SHP77 (cell line): Measurements from ENCODE around the gene COPRS.
"Not testable (repeated sequence)": the region's sequence is repeated elsewhere in the genome, so short reads cannot be mapped to it uniquely, and the experiment has no call there.

ENCODE experiments used
- DNase-seq, 2 experiments: peaks; one replicate each; lab custom pipeline; 2025; lab: John Stamatoyannopoulos, UW

The COPRS gene

DNA sequence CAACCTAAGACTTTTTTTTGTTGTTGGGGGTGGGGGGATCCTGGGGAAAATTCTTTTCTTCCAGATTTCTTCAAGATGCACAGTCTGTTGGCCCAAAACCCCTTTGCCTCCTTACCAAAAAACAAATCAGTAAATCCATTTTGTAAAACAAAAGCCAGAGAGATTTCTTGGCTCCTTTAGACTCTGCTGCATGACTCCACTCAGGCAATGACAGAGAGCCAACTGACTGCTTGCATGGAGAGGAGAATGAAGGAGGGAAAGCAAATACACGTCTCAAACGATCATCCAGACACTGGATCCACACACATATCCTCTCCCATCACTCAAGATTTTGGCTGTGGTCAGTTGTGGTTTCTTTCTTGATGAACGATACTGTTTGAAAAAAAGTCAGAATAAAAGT, 13.8 kb downstream of the COPRS start:
- no peak for DNase-seq

DNA sequence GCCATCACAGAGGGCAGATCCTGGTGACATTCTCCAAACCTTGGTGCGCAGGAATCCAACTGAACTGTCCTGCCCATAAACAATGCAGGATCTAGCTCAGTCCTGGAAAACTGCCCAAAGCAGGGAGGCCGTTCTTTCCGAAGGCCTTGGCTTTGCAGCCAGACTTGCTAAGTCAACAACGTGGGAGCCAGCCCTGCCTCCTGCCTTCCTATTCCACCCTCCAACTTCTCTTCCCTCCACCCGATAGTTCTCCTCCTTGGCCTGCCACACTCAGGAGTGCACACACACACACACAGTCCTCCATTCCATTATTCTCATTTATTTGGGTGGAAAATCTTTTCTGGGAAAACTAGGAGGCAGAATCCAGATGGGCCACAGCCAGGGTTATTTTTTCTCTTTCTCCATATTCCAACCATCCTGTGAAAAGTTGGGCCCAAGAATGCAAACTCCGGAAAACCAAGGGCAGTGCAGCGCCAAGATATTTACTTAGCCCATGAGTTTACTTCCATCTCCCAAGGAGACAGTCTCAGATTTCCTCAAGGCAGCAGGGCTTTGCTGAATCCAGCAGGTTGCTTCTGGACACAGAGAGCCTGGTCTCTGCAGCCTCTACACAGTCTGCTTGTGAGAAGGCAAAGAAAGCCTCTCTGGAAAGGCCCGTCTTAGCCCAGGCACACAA, 15.8 kb downstream of the COPRS start:
- peak in 1 of 2 experiments; percentile 17 for DNase-seq

DNA sequence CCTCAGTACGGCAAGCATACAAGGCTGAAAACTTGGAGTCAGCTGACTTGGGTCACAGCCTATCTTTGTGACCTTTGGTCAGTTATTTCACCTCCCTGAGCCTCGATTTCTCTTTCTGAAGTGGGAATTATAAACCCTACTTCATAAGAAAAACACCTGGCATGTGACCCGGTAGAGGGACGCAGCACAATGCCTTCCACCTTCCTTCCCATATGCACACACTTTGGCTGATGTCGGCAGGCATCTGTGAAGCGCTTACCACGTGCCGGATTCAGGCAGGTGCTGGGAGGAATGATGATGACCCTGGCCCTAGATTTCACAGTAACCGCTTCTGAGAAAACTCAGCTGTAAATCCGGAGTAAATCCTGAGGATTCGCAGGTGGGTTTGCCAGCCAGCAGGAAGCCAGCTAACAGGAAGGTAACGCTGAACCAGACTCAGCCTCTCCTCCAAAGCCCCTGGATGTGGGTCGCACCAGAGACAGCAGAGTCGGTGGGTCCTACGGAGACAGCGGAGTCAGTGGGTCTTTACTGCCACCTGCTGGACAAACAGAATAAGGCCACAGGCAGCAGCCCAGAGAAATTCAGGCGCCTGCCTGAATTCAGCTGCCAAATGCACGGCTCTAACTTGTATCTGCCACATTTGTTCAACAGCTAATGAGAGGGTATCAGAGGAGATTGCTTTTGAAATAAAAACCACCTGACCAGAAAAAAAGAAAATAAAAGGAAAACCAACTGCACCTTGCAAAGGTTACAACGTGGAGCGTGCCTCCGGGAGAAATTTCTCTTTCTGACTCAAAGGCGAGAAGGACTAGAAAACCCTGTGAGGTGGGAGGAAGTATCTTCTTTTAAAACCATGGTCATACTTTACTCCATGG, 16.6 kb downstream of the COPRS start:
- peak; percentile 71 to 74 for DNase-seq

DNA sequence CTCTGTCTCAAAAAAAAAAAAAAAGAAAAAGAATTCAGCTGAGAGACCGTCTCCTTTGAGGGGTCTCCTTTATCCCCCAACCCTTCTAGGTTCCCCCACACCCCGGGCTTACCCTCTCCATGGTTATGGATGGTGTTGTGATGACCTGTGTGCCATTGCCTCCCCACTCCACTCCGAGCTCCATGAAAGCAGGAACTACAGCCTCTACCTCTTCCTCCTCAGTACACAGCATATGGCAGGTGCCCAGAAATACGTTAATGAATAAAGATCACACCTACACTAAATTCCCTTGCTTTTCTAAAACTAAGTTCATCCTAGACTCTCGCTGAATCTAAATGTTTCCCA, 17.2 kb downstream of the COPRS start:
- DNase-seq: no peak

DNA sequence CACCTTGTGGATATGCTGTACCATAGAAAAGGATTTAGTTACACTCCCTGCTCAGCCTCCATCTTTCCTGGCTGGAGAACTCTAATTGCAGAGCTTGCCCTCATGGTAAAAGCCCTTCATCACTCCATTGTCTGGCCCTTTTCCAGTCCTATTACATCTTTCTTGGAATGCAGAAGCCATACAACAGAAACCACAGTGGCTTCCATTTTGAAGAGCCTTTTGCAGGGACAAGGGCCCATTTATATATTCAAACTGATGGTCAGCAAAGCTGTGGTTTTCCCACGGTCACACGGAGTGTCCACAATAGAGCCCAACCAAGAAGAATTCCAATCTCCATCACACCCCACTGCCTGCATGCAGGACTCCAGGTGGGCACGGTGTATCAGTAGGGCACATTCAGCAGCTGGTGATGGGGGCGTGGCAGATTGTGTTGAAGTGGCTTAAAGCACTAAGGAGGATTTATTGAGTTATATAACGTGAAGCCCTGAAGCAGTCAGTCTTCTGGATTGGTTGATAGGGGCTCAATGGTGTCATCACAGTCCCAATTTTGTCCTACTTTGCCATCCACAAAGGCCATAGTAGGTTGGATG, 20.3 kb downstream of the COPRS start:
- no peak for DNase-seq

DNA sequence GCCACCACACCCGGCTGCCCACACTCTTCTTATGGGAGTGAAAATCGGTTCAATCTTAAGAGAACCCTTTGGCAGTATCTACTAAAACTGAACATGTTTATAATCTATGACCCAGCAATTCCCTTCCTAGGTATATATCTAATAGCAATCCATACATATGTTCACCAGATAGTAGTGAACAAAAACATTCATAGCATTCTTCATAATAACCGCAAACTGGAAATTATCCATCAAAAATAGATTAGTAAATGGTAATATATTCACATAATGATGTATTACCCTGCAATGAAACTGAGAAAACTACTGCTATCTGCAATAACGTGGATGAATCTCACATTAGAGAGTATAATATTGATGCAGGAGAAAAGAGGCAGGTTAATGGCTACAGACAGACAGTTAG, 23.1 kb downstream of the COPRS start:
- no peak for DNase-seq

DNA sequence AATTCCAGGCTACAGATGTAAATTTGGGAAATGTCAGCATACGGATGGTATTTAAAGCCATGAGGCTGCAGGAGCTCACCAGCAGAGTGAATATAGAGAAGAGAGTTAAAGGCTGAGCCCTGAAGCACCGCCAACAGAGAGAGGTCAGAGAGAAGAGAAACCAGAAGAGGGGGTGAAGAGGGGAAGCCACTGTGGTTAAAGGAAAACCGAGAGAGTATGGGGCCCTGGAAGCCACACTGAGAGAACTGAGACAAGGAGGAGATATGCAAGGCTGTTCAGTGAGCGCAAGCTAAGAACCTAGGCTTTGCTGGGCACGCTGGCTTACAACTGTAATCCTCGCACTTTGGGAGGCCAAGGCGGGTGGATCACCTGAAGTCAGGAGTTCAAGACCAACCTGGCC, 24.6 kb downstream of the COPRS start:
- DNase-seq: no peak

DNA sequence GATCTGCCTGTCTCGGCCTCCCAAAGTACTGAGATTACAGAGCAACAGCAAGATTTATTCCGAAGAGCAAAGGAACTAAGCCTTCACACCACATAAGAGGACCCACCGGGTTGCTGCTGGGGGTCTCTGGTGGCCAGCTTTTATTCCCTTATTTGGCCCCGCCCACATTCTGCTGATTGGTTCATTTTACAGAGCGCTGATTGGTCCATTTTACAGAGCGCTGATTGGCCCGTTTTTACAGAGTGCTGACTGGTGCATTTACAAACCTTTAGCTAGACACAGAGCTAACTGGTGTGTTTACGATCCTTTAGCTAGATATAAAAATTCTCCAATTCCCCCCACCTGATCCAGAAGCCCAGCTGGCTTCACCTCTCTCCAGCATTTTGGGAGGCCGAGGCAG, 26.3 kb downstream of the COPRS start:
- no peak for DNase-seq

DNA sequence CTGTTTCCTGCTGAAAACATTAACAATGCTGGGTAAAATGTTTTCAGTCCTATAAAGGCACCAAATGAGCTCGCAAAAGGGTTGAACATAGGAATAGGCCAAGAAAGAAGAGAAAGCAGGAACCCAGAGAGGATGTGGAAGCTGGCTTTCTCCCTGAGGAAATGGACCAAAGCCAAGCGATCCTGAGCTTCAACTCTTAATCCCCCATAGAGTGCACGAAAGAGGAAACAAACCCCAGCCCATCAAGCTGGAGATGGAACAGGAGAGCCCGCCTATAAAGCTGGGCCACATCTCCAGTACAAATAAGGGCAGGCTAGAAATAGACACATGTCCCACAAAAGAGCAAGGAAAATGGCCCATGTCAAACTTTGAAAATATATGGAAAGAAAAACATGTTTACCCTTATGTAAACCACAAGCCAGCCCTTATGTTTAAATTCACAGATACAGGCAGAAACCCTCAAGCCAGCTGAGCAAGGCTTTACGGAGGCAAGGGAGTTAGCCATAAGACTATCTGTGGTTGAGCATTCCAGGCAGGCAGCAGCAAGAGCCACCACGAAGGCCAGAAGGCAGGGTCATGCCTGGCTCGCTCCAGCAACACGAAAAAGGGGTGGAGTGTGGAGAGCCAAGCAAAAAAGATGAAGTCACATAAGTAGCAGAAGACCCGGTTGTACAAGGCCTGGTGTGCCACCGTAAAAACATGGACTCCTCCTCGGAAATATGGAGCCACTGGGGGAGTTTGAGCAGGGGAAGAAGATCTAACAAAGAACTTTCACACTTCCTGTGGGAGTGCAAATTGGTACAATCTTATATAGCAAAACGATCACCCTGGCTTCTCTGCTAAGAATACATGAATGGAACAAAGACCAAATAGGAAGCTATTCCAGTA, 27.8 kb downstream of the COPRS start:
- no peak for DNase-seq

DNA sequence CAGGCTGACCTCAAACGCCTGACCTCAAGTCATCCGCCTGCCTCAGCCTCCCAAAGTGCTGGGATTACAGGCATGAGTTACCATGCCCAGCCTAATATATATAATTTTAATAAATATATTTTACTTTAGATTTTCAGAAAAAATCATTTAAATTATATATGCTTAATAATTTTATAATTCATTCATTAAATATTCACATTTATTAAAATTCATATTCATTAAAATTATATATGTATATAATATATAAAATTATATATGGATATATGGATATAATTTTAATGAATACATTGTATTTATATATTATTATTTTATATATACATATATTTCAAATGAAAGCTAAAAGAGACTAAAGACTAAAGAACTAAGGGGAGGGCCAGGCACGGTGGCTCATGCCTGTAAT, 29.4 kb downstream of the COPRS start:
- DNase-seq: no peak

DNA sequence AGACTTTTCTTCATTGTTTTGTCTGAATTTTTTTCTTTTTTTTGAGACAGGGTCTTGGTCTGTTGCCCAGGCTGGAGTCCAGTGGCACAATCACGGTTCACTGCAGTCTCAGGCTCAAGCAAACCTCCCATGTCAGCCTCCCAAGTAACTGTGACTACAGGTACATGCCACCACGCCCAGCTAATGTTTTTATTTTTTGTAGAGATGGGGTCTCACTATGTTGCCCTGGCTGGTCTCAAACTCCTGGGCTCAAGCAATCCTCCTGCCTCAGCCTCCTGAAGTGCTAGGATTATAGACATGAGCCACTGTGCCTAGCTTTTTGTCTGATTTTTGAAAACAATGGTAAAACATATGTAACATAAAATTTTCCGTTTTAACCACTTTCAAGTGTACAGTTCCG, 30.1 kb downstream of the COPRS start:
- not testable (repeated sequence) for DNase-seq

DNA sequence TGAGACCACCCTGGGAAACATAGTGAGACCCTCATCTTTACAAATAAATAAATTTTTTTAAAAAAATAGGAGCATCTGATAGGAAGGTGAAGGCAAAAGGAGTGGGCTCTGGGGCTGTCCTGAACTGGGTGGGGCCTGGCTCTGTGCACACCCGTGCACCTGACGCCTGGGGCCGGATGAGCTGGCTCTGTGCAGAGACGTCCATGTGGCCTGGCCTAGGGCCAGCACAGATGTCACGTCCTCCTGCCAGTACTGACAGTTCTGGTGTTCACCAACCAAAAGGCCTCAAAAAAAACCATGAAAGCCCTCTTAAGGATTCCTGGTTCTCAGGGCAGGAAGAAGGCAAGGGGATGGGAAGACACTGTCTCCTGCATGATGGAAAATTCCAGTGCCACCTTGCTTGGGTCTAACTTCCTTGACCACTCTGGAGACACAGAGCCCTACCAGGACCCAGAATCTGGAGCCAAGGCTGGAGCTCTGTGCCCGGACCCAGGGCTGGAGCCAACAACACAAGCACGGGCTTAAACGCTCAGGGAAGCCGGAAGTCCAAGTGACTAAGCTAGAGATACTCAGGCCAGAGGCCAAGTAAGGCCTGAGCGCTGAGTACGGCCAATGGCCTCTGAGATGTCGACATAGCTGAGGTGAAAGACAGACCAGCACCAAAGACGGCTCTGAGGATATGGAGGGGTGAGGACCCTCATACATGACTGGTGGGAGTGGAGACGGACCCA, 32.9 kb downstream of the COPRS start:
- DNase-seq: no peak

DNA sequence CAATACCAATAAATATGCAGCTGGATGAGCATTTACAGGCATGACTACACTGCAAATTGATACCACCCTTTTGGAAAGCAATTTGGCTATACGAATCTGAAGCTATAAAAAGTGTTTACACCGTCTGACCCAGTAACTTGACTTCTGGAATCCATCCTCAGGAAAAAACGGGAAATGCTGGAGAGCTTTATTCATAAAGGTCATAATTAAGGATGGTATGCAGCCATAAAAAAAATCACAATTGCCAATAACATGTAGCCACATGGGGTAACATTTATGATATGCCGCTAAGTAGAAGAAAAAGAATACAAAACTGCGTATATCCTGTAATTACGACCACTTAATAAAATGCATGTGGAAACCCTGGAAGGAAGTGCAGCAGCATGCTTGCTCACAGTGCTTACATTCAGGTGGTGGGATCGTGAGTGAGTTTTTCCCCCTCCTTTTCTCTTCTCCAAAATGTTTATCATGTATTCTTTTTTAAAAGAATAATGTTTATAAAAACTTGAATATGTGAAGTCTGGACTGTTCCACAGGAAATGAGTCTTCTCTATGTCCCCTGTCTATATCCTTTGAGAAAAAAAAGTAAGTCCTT, 34.2 kb downstream of the COPRS start:
- DNase-seq: no peak

DNA sequence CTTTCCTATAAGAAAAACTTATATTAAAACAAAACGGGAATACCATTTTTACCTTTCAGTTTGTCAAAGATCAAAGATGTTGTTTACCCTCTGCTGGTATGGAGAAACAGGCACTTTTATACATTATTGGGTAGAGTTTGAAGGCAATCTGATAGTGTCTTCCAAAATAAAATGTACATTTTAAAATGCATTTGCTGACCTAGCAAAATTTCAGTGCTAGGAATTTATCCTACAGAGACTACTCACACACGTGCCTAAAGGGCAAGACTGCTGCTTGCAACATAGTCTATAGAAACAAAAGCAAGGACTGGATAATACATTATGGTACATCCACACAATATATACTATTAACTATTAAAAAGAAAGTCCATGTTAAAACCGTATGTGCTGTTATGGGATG, 36.0 kb downstream of the COPRS start:
- DNase-seq: no peak

DNA sequence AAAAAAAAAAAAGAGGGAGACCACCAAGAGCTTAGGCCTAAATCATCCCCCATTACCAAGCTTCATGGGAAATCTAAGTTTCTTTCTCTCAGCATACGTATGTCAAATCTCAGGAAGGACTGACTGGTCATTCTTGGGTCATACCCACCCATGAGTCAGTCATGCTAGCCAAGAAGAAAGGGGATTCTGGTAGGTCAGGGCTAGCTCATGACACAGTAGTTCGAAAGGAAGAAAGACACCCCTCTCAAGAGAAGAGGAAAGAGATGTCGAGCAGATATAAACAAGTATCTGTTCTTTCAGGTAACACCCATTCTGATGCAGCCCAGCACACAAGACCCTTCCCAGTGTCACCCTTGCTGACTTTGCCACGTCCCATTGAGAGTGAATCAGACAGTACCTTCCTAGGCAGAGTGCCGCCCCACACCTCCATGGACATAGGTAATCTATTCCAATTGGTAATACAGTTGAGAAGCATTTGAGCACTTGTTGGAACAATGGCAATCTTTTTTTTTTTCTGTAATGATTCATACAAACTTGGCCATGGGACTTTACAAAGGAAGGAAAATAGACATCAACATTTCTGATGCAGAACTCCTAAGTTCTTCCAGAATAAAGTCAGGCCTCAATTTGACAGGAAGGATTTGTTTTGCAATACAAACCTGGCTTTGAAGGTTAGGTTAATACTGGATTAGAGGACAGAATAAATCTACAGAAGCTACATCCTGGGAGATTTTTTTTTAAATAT, 38.2 kb downstream of the COPRS start:
- no peak for DNase-seq

DNA sequence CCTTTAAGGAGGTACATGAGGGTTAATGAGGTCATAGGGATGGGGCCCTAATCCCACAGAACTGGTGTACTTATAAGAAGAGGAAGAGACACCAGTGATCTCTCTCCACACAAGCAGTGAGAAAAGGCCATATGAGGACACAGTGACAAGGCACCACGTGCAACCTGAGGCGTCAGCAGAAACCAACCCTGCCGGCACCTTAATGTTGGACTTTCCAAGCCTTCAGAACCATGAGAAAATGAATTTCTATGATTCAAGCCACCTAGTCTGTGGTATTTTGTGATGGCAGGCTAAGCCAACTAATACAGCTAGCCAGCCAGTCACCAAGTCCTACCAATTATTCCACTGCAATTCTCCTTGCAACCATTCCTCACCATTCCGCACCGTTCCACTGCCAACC, 39.5 kb downstream of the COPRS start:
- no peak for DNase-seq

DNA sequence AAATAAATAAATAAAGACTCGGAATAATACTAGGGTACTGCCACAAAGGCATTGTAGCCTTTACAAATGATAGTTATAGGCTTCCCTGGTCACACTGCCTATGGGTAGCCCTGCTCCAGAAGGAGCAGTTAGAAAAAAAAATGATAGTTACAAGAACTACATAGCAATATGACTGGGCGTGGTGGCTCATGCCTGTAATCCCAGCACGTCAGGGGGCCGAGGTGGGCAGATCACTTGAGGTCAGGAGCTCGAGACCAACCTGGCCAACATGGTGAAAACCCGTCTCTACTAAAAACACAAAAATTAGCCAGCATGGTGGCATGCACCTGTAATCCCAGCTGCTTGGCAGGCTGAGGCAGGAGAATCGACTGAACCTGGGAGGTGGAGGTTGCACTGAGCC, 40.2 kb downstream of the COPRS start:
- DNase-seq: not testable (repeated sequence)

DNA sequence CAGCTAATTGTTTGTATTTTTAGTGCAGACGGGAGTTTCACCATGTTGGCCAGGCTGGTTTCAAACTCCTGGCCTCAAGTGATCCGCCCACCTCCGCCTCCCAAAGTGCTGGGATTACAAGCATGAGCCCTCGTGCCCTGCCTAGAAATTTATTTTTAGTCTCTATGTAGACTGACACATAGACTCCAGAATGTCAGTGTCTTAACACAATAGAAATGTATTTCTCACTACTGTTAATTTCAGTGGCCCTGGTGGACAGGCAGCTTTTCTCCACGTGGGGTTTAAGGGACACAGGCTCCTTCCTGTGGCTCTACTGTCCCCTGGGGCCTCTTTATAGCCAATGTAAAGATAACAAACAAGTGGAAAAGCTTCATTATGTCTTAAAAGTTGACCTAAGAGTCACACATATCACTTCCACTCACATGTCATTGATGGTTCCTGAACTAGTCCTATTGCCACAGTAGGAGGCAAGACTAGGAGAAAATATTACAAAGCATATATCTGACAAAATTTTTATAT, 43.8 kb downstream of the COPRS start:
- no peak for DNase-seq

DNA sequence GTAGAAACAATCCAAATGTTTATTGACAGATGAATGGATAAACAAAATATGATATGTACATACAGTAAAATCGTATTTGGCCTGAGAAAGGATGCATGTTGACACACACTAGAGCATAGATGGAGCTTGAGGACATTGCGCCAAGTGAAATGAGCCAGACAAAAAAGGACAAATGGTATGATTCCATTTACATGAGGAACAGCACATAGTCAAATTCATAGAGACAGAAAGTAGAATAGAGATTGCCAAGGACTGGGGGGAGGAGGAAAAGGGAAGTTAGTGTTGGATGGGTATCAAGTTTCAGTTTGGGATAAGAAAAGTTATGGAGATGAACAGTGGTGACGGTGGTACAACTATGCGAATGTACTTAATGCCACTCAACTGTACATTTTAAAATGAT, 47.9 kb downstream of the COPRS start:
- no peak for DNase-seq

DNA sequence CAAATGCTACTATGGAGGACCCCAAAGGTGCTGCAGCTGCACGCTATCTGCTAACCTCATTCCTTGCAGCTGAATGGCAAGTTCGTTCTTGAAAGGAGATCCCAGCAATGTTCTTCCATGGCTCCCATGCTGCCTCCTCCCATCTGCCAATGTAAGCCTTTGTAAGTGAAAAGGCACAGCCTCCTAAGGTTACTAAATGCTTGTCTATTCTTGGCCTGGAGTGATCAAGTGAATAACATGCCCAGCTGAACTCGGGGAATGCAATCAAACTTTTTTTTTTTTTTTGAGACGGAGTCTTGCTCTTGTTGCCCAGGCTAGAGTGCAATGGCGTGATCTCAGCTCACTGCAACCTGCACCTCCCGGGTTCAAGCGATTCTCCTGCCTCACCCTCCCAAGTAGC, 49.2 kb downstream of the COPRS start:
- not testable (repeated sequence) for DNase-seq
